NOMO-1 treated with DMSO at 0.1 percent for 48 hours (cell line): ENCODE results near the gene HNRNPCL4.
"Not testable (repeated sequence)": the region's sequence is repeated elsewhere in the genome, so short reads cannot be mapped to it uniquely, and the experiment has no call there.

ENCODE experiments used
- DNase-seq: peaks from one replicate; lab custom pipeline; 2025; ENCODE audit not compliant: unreplicated experiment; lab: John Stamatoyannopoulos, UW

The HNRNPCL4 gene

DNA sequence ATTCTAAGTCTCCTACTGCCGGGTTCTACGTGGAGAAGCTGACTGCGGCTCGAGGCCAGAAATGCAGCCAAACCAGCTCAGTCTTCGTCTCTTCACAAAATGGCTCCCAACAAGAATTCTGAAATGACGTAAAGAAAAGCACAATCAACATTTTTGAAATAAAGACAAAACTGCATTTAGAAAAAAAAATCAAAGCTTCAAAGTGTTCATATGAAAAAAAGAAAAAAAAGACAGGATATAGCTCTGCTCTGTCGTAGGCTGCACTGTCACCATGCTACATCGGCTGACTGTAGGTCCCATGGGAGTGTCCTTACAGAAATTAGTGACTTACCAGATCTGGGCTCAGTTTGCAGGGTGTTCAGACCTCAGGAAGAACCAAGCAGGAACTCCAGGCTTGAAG, at the start of gene HNRNPCL4:
Gene HNRNPCL4, minus strand, starts transcription at position 101 of the 400 bp plus-strand sequence. CDS start 164 bp downstream, outside the sequence.
- not testable (repeated sequence) for DNase-seq

DNA sequence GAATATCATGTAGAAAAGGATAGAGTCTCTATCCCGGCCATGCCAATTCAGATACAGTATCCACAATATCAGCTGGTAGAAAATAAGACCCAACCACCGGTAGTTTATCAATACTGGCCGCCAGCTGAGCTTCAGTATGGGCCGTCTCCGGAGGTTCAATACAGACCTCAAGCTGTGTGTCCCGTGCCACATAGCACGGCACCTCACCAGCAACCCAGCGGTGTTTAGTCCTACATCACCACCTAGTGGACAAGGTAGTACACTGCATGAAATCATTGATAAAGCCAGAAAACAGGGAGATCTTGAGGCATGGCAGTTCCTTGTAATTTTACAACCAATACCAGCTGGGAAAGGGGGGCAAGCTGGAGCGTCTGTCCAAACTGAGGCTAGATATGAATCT, 43.3 kb upstream of the HNRNPCL4 start:
- DNase-seq: not testable (repeated sequence)

DNA sequence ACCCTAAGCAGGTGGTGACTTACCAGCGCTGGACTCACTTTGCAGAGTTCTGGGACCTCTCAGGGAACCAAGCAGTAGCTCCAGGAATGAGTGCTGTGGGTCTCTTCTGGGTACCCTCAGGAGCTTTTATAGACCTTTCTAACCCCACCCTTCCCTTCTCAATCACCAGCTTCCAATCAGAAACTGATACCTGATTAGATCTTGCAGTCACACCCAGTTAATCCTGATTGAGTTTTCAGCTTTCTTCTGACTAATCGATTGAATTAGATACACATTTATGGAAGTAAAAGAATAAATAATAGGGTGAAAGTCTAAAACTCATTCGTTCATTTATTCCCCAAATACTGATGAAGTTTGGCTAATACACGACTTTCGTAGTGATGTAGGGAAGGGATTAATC, 35.9 kb upstream of the HNRNPCL4 start, which contains the start of gene PRAMEF13:
Gene PRAMEF13, minus strand, starts transcription at position 101 of the 400 bp plus-strand sequence. CDS start 1,820 bp downstream, outside the sequence.
- DNase-seq: not testable (repeated sequence)

DNA sequence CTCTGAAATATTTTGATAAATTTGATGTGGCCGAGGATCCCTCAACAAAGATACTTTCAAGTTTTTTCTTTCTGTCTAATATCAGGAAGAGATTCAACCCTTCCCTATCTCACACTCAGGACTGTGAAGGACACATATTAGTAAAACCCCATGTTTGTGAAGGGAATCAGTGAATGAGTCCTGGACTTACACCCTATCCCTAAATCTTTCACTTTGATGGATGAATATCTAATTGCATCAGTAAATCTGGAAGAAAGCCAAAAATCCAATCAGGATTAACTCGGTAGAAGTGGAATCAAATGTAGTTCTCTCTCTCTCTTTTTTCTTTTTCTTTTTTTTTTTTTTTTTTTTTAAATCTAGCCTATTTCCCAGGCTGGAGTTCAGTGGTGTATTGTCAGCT, 6.1 kb upstream of the HNRNPCL4 start, which contains the start of gene PRAMEF9:
Gene PRAMEF9, plus strand, starts transcription at position 301 of the 400 bp plus-strand sequence. CDS start 3,433 bp downstream, outside the sequence.
- DNase-seq: not testable (repeated sequence)

DNA sequence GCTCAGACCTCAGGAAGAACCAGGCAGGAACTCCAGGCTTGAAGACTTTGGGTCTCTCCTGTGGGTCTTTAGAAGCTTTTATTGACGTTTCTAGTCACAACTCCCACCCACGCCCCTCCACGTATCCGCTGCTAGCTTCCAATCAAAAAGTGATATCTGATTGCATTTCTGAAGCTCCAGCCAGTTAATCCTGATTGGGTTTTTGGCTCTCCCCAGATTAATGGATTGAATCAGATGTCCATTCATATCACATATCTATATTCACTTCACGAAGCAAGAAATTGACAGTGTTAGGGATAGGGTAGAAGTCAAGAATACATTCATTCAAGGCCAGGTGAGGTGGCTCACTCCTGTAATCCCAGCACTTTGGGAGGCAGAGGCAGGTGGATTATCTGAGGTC, 9.5 kb downstream of the HNRNPCL4 start, which contains the start of gene PRAMEF26:
Gene PRAMEF26, minus strand, starts transcription at position 101 of the 400 bp plus-strand sequence. CDS start 2,914 bp downstream, outside the sequence.
- not testable (repeated sequence) for DNase-seq

DNA sequence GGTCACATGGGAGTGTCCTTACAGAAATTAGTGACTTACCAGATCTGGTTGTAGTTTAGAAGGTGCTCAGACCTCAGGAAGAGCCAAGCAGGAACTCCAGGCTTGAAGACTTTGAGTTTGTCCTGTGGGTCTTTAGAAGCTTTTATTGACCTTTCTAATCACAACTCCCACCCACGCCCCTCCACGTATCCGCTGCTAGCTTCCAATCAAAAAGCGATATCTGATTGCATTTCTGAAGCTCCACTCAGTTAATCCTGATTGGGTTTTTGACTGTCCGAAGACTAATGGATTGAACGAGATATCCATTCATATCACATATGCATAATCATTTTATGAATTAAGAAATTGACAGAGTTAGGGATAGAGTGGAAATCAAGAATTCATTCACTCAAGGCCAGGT, 48.7 kb downstream of the HNRNPCL4 start, which contains the start of gene HNRNPCL2:
Gene HNRNPCL2, minus strand, starts transcription at position 101 of the 400 bp plus-strand sequence. CDS start 454 bp downstream, outside the sequence.
- DNase-seq: not testable (repeated sequence)
